Panc1 (cell line): ENCODE data around the gene CCNG2.

Experiments used
- CTCF ChIP-seq: fragments of 450-650 bp; IDR thresholded peaks from 2 replicates; pipeline ENCODE4 v1.5.1; 2017; ENCODE audit warnings: mild to moderate bottlenecking
- POLR2AphosphoS5 ChIP-seq: IDR thresholded peaks from 2 replicates; pipeline ENCODE4 v1.6.1; 2012; ENCODE audit warnings: mild to moderate bottlenecking, low read depth, low read length, moderate library complexity
- REST ChIP-seq, 2 experiments: IDR thresholded peaks; 2 replicates each; pipeline ENCODE4 v1.6.1; 2011 to 2012; ENCODE audit warnings: low read depth in 2 of 2, control low read depth in 1 of 2, low read length in 1 of 2, mild to moderate bottlenecking in 1 of 2, moderate library complexity in 1 of 2; ENCODE audit not compliant: insufficient read depth in 1 of 2
- SIN3A ChIP-seq: IDR thresholded peaks from 2 replicates; pipeline ENCODE4 v1.6.1; 2012; ENCODE audit warnings: low read depth, mild to moderate bottlenecking, low read length, moderate library complexity, borderline replicate concordance; ENCODE audit not compliant: insufficient read depth
- TCF7L2 ChIP-seq: IDR thresholded peaks from 2 replicates; pipeline ENCODE4 v1.6.1; 2011; ENCODE audit warnings: mild to moderate bottlenecking, low read depth, low read length, inconsistent platforms

GRCh38 chr4:77201343-77201742 lies 44.3 kb downstream of the CCNG2 start:
- TF ChIP-seq CTCF (no peak), REST (IDR thresholded peaks at IDR 0.05; ENCODE audit: insufficient read depth in 1 of 2, low read depth in 2 of 2, low read length in 1 of 2) (no peak), POLR2AphosphoS5 (no peak), SIN3A (no peak), TCF7L2 (no peak)
